DOHH2 (cell line): ENCODE results near the gene CYP11A1.

Source experiments
- H3F3A ChIP-seq: fragments of 200-600 bp; sonication (generic), shearing (Covaris generic); 2 replicates; pipeline ENCODE4 v1.6.0; 2016; ENCODE audit warnings: antibody characterized with exemption, mild to moderate bottlenecking; ENCODE audit not compliant: control insufficient read depth, insufficient read depth
- H3K27ac ChIP-seq: fragments of 200-600 bp; sonication (generic); 2 replicates; pipeline ENCODE4 v1.5.1; 2014; ENCODE audit warnings: low read depth, mild to moderate bottlenecking, low read length, moderate library complexity
- H3K27me3 ChIP-seq: fragments of 200-600 bp; sonication (generic); 2 replicates; pipeline ENCODE4 v1.6.1; 2014; ENCODE audit warnings: mild to moderate bottlenecking, low read length, mixed read lengths; ENCODE audit not compliant: control insufficient read depth
- H3K36me3 ChIP-seq: fragments of 200-600 bp; sonication (generic); 2 replicates; pipeline ENCODE4 v1.6.1; 2014; ENCODE audit warnings: mild to moderate bottlenecking, low read length, moderate library complexity, mixed read lengths; ENCODE audit not compliant: control insufficient read depth
- H3K4me1 ChIP-seq: fragments of 200-600 bp; sonication (generic); 2 replicates; pipeline ENCODE4 v1.6.1; 2014; ENCODE audit warnings: mild to moderate bottlenecking, low read length, mixed read lengths; ENCODE audit not compliant: control insufficient read depth
- H3K4me2 ChIP-seq: fragments of 200-600 bp; sonication (generic); 2 replicates; pipeline ENCODE4 v1.6.0; 2014; ENCODE audit warnings: mild to moderate bottlenecking, low read length, moderate library complexity
- H3K4me3 ChIP-seq: fragments of 200-600 bp; sonication (generic); 2 replicates; pipeline ENCODE4 v1.5.1; 2014; ENCODE audit warnings: mild to moderate bottlenecking, low read length, mixed read lengths
- H3K79me2 ChIP-seq: fragments of 200-600 bp; sonication (generic); 2 replicates; pipeline ENCODE4 v1.6.1; 2014; ENCODE audit warnings: mild to moderate bottlenecking, low read length, mixed read lengths; ENCODE audit not compliant: control insufficient read depth
- H3K9me2 ChIP-seq: fragments of 200-600 bp; sonication (generic); replicated peaks from 2 replicates; pipeline ENCODE4 v1.6.1; 2014; ENCODE audit warnings: mild to moderate bottlenecking, low read length, mixed read lengths; ENCODE audit not compliant: control insufficient read depth
- H3K9me3 ChIP-seq: fragments of 200-600 bp; sonication (generic); 2 replicates; pipeline ENCODE4 v1.6.1; 2014; ENCODE audit warnings: antibody characterized with exemption, low read length, mixed read lengths; ENCODE audit not compliant: control insufficient read depth, insufficient read depth
- H4K20me1 ChIP-seq: fragments of 200-600 bp; sonication (generic); 2 replicates; pipeline ENCODE4 v1.6.0; 2014; ENCODE audit warnings: low read depth, mild to moderate bottlenecking, antibody characterized with exemption, low read length, moderate library complexity; ENCODE audit not compliant: control insufficient read depth, insufficient read depth
- EZH2phosphoT487 ChIP-seq: fragments of 200-600 bp; sonication (generic); IDR thresholded peaks from 2 replicates; pipeline ENCODE4 v1.6.1; 2017; ENCODE audit warnings: borderline replicate concordance, mild to moderate bottlenecking, antibody characterized with exemption, low read length, moderate library complexity, mixed read lengths
- TF ChIP-seq, protein P1 (sequence below): fragments of 200-600 bp; sonication (generic); IDR thresholded peaks from one replicate; pipeline ENCODE4 v1.5.1; 2014; ENCODE audit warnings: antibody characterized with exemption, mild to moderate bottlenecking, low read depth, low read length; ENCODE audit not compliant: poor library complexity, severe bottlenecking

Gene CYP11A1

DNA sequence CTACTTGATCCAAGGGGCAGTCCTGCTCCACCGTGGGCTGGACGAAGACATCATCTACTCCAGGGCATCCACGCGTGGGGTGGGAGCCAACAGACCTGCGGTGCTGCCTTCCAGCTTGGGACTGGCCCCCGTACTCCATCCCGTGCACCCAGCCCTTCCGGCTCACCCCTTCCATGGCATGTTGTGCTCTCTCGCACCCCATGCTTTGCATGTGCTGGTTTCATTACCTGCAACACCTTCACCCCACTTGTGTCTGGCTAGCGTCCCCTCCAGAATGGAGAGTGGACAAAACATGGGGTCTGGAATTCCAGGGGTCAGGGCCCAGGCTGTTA is 36.1 kb upstream of the CYP11A1 start:
- Histone ChIP-seq H3F3A (no peaks in the 10 kb centered on the region), H3K4me2 (peak overlapping the region; percentile 62), H3K9me3 (no peaks in the 10 kb centered on the region), H4K20me1 (peaks cover 44% of the 10 kb centered on the region), H3K79me2 (no peaks in the 10 kb centered on the region), H3K27ac (peak overlapping the region; percentile 7; the same call in 1 of the 2 replicates), H3K4me3 (peak overlapping the region; percentile 54), H3K4me1 (peaks cover 55% of the 10 kb centered on the region), H3K27me3 (peaks cover 87% of the 10 kb centered on the region), H3K9me2 (no peaks in the 10 kb centered on the region), H3K36me3 (no peaks in the 10 kb centered on the region)
- TF ChIP-seq EZH2phosphoT487 = no peak
- TF ChIP-seq, protein P1, sequence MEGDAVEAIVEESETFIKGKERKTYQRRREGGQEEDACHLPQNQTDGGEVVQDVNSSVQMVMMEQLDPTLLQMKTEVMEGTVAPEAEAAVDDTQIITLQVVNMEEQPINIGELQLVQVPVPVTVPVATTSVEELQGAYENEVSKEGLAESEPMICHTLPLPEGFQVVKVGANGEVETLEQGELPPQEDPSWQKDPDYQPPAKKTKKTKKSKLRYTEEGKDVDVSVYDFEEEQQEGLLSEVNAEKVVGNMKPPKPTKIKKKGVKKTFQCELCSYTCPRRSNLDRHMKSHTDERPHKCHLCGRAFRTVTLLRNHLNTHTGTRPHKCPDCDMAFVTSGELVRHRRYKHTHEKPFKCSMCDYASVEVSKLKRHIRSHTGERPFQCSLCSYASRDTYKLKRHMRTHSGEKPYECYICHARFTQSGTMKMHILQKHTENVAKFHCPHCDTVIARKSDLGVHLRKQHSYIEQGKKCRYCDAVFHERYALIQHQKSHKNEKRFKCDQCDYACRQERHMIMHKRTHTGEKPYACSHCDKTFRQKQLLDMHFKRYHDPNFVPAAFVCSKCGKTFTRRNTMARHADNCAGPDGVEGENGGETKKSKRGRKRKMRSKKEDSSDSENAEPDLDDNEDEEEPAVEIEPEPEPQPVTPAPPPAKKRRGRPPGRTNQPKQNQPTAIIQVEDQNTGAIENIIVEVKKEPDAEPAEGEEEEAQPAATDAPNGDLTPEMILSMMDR = no peak

DNA sequence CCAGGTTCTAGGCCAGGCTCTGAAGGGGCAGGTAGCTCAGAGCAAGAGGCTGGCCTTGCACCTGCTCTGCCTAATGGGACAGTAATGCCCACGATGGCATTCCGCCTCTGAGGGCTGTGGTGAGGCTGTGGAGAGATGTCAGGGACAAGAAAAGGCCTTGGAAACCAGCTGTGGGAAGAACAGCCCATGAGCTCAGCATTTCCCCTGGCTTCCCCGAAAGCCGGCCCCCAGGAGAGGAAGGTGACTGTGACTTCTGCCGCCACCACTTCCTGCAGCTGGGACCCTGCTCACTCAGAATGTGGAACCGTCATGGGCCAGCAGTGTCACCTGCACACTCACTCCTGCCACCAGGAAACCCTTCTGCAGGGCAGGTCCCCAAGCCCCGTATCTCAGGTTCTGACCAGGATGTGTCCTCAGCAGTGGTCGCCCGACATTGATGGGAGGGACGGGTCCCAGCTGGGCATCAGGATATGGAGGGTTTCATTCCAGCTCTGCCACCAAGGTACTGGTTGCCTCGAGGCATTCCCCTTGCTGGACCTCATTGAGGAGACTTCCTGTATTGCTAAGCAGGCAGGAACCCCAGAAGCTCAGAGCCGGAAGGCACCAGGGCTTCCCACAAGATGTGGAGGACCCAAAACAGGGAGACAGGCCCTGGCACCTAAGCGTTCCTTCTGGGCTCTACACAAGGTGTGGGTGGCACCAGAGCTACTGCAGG is 35.6 kb upstream of the CYP11A1 start:
- Histone ChIP-seq H3K27ac (peak overlapping the region; percentile 7; the same call in 1 of the 2 replicates), H3K9me3 (no peaks in the 10 kb centered on the region), H3K27me3 (peaks cover 87% of the 10 kb centered on the region), H3K9me2 (no peaks in the 10 kb centered on the region), H3K4me3 (peak overlapping the region; percentile 54), H3K79me2 (no peaks in the 10 kb centered on the region), H3K4me1 (peaks cover 56% of the 10 kb centered on the region), H4K20me1 (peaks cover 49% of the 10 kb centered on the region), H3F3A (no peaks in the 10 kb centered on the region), H3K36me3 (no peaks in the 10 kb centered on the region), H3K4me2 (peak overlapping the region; percentile 62)
- TF ChIP-seq, protein P1 = no peak
- TF ChIP-seq EZH2phosphoT487 = peak; percentile 58; the same call in 1 of the 2 replicates

DNA sequence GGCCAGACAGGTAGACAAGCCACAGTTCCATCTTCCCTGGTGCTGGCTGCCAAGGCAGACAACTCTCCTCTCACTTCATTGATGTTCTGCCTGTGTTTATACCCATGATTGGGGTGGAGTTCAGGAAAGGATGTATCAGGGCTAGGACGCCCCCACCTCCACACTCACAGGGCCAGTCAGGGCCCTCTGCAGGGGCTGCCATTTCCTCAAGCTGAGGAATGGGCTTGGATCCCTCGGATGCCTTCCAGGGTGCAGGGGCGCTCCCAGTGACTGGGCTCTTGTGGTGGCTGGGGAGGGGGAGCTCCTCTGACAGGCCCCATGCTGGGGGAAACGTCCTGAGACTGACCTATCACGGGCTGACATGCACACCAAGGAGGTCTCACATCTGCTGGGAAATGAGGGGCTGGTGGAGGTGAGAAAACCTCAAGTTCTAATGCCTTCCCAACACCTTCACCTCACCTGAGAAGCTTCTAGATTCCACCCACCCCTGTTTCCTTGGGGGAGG is 34.9 kb upstream of the CYP11A1 start:
- H3K27ac ChIP-seq = no peak overlapping the region
- TF ChIP-seq, protein P1 = no peak
- TF ChIP-seq EZH2phosphoT487 = no peak
- no peaks in the 10 kb centered on the region for H3K79me2 ChIP-seq
- peak overlapping the region; percentile 62 for H3K4me2 ChIP-seq
- no peaks in the 10 kb centered on the region for H3F3A ChIP-seq
- no peaks in the 10 kb centered on the region for H3K36me3 ChIP-seq
- H3K27me3 ChIP-seq = peaks cover 87% of the 10 kb centered on the region
- peaks cover 63% of the 10 kb centered on the region for H3K4me1 ChIP-seq
- H3K9me2 ChIP-seq = no peaks in the 10 kb centered on the region
- H3K9me3 ChIP-seq = no peaks in the 10 kb centered on the region
- no peak overlapping the region for H3K4me3 ChIP-seq
- H4K20me1 ChIP-seq = peaks cover 55% of the 10 kb centered on the region
